ENCODE data around the gene GKAP1.
"Not testable (repeated sequence)": the region's sequence is repeated elsewhere in the genome, so short reads cannot be mapped to it uniquely, and the experiment has no call there.

Gene GKAP1

DNA sequence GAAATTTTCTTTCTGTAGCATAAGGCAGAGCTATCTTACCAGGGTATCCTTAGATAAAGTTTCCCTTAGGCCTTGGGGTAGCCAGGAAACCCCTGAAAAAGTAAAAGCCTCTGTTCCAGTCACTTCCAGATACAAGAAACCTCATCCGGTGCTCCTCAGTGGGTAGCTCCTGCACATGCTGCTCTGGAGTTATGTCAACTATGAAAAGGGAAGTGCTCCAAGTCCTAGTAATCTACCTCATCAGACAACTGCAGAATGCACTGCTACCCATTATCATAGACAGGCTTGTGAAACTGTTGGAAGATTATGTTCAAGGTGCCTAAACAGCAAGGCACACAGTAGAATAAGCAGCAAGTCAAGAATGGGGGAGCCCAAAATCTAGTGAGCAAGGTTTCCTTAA, 8.4 kb downstream of the GKAP1 start:
- H3K4me2 ChIP-seq (ENCODE audit: low read depth, low read length); DNase-seq; H4K20me1 ChIP-seq (ENCODE audit: insufficient read depth, low read length); H3K27ac ChIP-seq (ENCODE audit: low read length); H3F3A ChIP-seq (ENCODE audit: insufficient read depth, low read length); H3K4me3 ChIP-seq (ENCODE audit: low read length); H3K9me2 ChIP-seq (replicated peaks; ENCODE audit: insufficient read depth, low read length); H3K79me2 ChIP-seq (ENCODE audit: low read length); H3K4me1 ChIP-seq (ENCODE audit: low read length); H3K9ac ChIP-seq (ENCODE audit: low read length); H3K27me3 ChIP-seq (replicated peaks; ENCODE audit: insufficient read depth, low read length); H3K9me3 ChIP-seq (replicated peaks; ENCODE audit: insufficient read depth, low read length); H2AFZ ChIP-seq (ENCODE audit: low read length); H3K36me3 ChIP-seq (replicated peaks; ENCODE audit: insufficient read depth, low read length): not testable (repeated sequence)

DNA sequence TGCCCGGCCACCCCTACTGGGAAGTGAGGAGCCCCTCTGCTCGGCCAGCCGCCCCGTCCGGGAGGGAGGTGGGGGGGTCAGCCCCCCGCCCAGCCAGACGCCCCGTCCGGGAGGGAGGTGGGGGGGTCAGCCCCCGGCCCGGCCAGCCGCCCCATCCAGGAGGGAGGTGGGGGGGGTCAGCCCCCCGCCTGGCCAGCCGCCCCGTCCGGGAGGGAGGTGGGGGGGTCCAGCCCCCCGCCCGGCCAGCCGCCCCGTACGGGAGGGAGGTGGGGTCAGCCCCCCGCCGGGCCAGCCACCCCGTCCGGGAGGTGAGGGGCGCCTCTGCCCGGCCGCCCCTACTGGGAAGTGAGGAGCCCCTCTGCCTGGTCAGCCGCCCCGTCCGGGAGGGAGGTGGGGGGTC, 13.1 kb downstream of the GKAP1 start:
- not testable (repeated sequence) for H3F3A ChIP-seq (ENCODE audit: insufficient read depth, low read length); H3K9me3 ChIP-seq (replicated peaks; ENCODE audit: insufficient read depth, low read length); H3K36me3 ChIP-seq (replicated peaks; ENCODE audit: insufficient read depth, low read length); H3K27ac ChIP-seq (ENCODE audit: low read length); H2AFZ ChIP-seq (ENCODE audit: low read length); H3K27me3 ChIP-seq (replicated peaks; ENCODE audit: insufficient read depth, low read length); DNase-seq; H3K4me1 ChIP-seq (ENCODE audit: low read length); H3K9ac ChIP-seq (ENCODE audit: low read length); H3K9me2 ChIP-seq (replicated peaks; ENCODE audit: insufficient read depth, low read length); H4K20me1 ChIP-seq (ENCODE audit: insufficient read depth, low read length); H3K79me2 ChIP-seq (ENCODE audit: low read length); H3K4me3 ChIP-seq (ENCODE audit: low read length); H3K4me2 ChIP-seq (ENCODE audit: low read depth, low read length)

DNA sequence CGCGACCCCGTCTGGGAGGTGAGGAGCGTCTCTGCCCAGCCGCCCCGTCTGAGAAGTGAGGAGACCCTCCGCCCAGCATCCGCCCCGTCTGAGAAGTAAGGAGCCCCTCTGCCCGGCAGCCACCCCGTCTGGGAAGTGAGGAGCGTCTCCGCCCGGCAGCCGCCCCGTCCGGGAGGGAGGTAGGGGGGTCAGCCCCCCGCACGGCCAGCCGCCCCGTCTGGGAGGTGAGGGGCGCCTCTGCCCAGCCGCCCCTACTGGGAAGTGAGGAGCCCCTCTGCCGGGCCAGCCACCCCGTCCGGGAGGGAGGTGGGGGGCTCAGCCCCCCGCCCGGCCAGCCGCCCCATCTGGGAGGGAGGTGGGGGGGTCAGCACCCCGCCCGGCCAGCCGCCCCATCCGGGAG, 13.6 kb downstream of the GKAP1 start:
- H2AFZ ChIP-seq (ENCODE audit: low read length); H3K4me2 ChIP-seq (ENCODE audit: low read depth, low read length); H3K27me3 ChIP-seq (replicated peaks; ENCODE audit: insufficient read depth, low read length); H3K9me2 ChIP-seq (replicated peaks; ENCODE audit: insufficient read depth, low read length); H3K36me3 ChIP-seq (replicated peaks; ENCODE audit: insufficient read depth, low read length); H3K4me3 ChIP-seq (ENCODE audit: low read length); H3K9me3 ChIP-seq (replicated peaks; ENCODE audit: insufficient read depth, low read length); H3K9ac ChIP-seq (ENCODE audit: low read length); DNase-seq; H3K79me2 ChIP-seq (ENCODE audit: low read length); H3K4me1 ChIP-seq (ENCODE audit: low read length); H3F3A ChIP-seq (ENCODE audit: insufficient read depth, low read length); H4K20me1 ChIP-seq (ENCODE audit: insufficient read depth, low read length); H3K27ac ChIP-seq (ENCODE audit: low read length): not testable (repeated sequence)

DNA sequence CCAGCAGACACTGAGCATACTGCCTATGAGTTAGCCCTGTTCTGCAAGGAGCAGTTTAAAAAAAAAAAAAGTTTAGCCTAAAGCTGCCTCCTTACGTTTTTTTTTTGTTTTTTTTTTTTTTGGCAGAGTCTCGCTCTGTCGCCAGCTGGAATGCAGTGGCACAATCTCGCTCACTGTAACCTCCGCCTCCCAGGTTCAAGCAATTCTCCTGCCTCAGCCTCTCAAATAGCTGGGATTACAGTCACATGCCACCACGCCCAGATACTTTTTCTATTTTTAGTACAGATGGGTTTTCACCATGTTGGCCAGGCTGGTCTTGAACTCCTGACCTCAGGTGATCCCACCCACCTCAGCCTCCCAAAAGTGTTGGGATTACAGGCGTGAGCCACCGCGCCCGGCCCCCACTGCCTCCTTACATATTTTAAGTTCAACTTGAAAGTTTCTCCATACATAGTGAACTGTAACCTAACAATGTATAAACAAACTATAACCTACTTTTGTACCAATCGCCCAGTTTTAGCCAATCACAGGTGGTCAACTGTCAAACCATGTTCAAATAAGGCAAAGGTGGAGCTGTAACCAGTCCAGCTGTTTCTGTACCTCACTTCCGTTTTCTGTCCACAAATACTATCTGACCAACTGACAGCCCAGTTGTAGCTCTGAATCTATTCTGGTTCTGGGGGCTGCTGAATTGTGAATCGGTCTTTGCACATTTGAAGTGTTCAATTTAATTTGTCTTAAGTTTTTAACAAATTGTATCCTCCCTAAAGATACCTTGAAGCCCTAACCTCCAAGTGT, 17.1 kb downstream of the GKAP1 start:
- H3K27ac ChIP-seq (ENCODE audit: low read length), result no peak overlapping the region
- H3K4me1 ChIP-seq (ENCODE audit: low read length), result no peaks in the 10 kb centered on the region
- H2AFZ ChIP-seq (ENCODE audit: low read length), result no peak overlapping the region
- no peak overlapping the region for H3K9ac ChIP-seq (ENCODE audit: low read length)
- no peaks in the 10 kb centered on the region for H4K20me1 ChIP-seq (ENCODE audit: insufficient read depth, low read length)
- H3K4me3 ChIP-seq (ENCODE audit: low read length), result no peak overlapping the region
- no peaks in the 10 kb centered on the region; the same call in 1 of the 2 replicates for H3F3A ChIP-seq (ENCODE audit: insufficient read depth, low read length)
- no peaks in the 10 kb centered on the region for H3K79me2 ChIP-seq (ENCODE audit: low read length)
- no peaks in the 10 kb centered on the region for H3K9me2 ChIP-seq (replicated peaks; ENCODE audit: insufficient read depth, low read length)
- H3K4me2 ChIP-seq (ENCODE audit: low read depth, low read length), result no peak overlapping the region
- no peaks in the 10 kb centered on the region for H3K9me3 ChIP-seq (replicated peaks; ENCODE audit: insufficient read depth, low read length)
- TF ChIP-seq, protein P1, sequence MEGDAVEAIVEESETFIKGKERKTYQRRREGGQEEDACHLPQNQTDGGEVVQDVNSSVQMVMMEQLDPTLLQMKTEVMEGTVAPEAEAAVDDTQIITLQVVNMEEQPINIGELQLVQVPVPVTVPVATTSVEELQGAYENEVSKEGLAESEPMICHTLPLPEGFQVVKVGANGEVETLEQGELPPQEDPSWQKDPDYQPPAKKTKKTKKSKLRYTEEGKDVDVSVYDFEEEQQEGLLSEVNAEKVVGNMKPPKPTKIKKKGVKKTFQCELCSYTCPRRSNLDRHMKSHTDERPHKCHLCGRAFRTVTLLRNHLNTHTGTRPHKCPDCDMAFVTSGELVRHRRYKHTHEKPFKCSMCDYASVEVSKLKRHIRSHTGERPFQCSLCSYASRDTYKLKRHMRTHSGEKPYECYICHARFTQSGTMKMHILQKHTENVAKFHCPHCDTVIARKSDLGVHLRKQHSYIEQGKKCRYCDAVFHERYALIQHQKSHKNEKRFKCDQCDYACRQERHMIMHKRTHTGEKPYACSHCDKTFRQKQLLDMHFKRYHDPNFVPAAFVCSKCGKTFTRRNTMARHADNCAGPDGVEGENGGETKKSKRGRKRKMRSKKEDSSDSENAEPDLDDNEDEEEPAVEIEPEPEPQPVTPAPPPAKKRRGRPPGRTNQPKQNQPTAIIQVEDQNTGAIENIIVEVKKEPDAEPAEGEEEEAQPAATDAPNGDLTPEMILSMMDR (IDR thresholded peaks at IDR 0.05; ENCODE audit: low read length), result no peak
- no peak for TF ChIP-seq EZH2 (optimal IDR thresholded peaks at IDR 0.05; ENCODE audit: low read depth, low read length)
- TF ChIP-seq EZH2phosphoT487 (IDR thresholded peaks at IDR 0.05; ENCODE audit: low read length), result no peak
- no peaks in the 10 kb centered on the region for H3K36me3 ChIP-seq (replicated peaks; ENCODE audit: insufficient read depth, low read length)
- no peaks in the 10 kb centered on the region for H3K27me3 ChIP-seq (replicated peaks; ENCODE audit: insufficient read depth, low read length)
- DNase-seq, result no peak

DNA sequence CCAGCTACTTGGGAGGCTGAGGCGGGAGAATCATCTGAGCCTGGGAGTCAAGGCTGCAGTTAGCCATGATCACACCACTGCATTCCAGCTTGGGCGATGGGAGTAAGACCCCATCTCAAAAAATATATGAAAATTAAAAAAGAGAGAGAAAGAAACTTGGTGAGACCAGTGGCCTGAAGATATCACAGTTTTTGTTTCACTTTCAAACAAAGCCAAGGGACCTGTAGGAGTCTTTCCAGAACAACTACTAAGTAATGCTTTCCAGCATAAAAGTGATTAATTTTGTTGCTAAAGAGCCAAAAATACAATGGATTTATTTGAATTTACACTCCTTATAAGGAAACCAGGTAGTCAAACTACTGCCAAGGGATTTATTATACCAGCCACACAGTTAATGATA, 23.5 kb downstream of the GKAP1 start:
- Histone ChIP-seq H3K36me3 (replicated peaks; ENCODE audit: insufficient read depth, low read length) (no peaks in the 10 kb centered on the region), H3K27ac (ENCODE audit: low read length) (no peak overlapping the region), H3K9me2 (replicated peaks; ENCODE audit: insufficient read depth, low read length) (no peaks in the 10 kb centered on the region), H3K27me3 (replicated peaks; ENCODE audit: insufficient read depth, low read length) (no peaks in the 10 kb centered on the region), H2AFZ (ENCODE audit: low read length) (peak overlapping the region; percentile 23; the same call in 1 of the 2 replicates), H3K9ac (ENCODE audit: low read length) (no peak overlapping the region), H4K20me1 (ENCODE audit: insufficient read depth, low read length) (no peaks in the 10 kb centered on the region), H3K9me3 (replicated peaks; ENCODE audit: insufficient read depth, low read length) (no peaks in the 10 kb centered on the region), H3K4me1 (ENCODE audit: low read length) (peaks cover 5% of the 10 kb centered on the region; the same call in 1 of the 2 replicates), H3K4me3 (ENCODE audit: low read length) (no peak overlapping the region), H3F3A (ENCODE audit: insufficient read depth, low read length) (peaks cover 2% of the 10 kb centered on the region; the same call in 1 of the 2 replicates), H3K4me2 (ENCODE audit: low read depth, low read length) (peak overlapping the region; percentile 43; the same call in 1 of the 2 replicates), H3K79me2 (ENCODE audit: low read length) (no peaks in the 10 kb centered on the region)
- no peak for TF ChIP-seq EZH2phosphoT487 (IDR thresholded peaks at IDR 0.05; ENCODE audit: low read length)
- TF ChIP-seq EZH2 (optimal IDR thresholded peaks at IDR 0.05; ENCODE audit: low read depth, low read length), result no peak
- TF ChIP-seq, protein P1 (IDR thresholded peaks at IDR 0.05; ENCODE audit: low read length), result no peak
- peak; percentile 38 for DNase-seq

All from MM.1S (cell line).